Heart right ventricle (tissue), 16 donors: Measurements from ENCODE around the gene RENBP. TPM values are rescaled to one million over a fixed set of nuclear protein-coding genes. Genes with fewer than 3 reads are reported as not detected.

Experiments used
- ATAC-seq, 8 donors: fragments of 200-7000 bp; cut with Tn5 transposase; one replicate each; pipeline ENCODE4 v1.9.1; 2020; ENCODE audit warnings: mild to moderate bottlenecking in 8 of 8, moderate library complexity in 8 of 8, moderate number of reproducible peaks in 1 of 8
- DNase-seq, 2 donors: peaks; one replicate each; pipeline ENCODE4 v3.0.0-alpha.2; 2020
- H3K27ac ChIP-seq, 10 donors: fragments of 200-600 bp; sonication (generic) in 2 of 10; one replicate each; pipeline versions ENCODE4 v1.5.0 to v1.8.0; 2020 to 2022; ENCODE audit warnings: mild to moderate bottlenecking in 3 of 10
- H3K27me3 ChIP-seq, 7 donors: fragments of 200-600 bp; one replicate each; pipeline ENCODE4 v1.8.0; 2021 to 2022; ENCODE audit warnings: mild to moderate bottlenecking in 2 of 7
- H3K36me3 ChIP-seq, 9 donors: fragments of 200-600 bp; sonication (generic) in 1 of 9; one replicate each; pipeline versions ENCODE4 v1.5.0 to v1.8.0; 2020 to 2022; ENCODE audit warnings: mild to moderate bottlenecking in 2 of 9
- H3K4me1 ChIP-seq, 9 donors: fragments of 200-600 bp; sonication (generic) in 1 of 9; one replicate each; pipeline versions ENCODE4 v1.5.0 to v1.8.0; 2020 to 2022; ENCODE audit warnings: mild to moderate bottlenecking in 4 of 9
- H3K4me3 ChIP-seq, 10 donors: fragments of 200-600 bp; sonication (generic) in 2 of 10; one replicate each; pipeline versions ENCODE4 v1.5.0 to v1.8.0; 2020 to 2022; ENCODE audit warnings: mild to moderate bottlenecking in 7 of 10, moderate library complexity in 2 of 10
- H3K9me3 ChIP-seq, 11 donors: fragments of 200-600 bp in 10 of 11; sonication (generic) in 2 of 11; one replicate each; pipeline versions ENCODE4 v1.5.0 to v1.8.0; 2013 to 2022; ENCODE audit warnings: mild to moderate bottlenecking in 2 of 11, control low read depth in 1 of 11, moderate library complexity in 1 of 11
- WGBS, 2 donors: extraction: QIAGEN DNeasy Blood & Tissue Kit; methylation state at CpG; one replicate each; pipeline ENCODE4 v1.1.7; 2013; ENCODE audit warnings: inconsistent platforms in 1 of 2; 5-methylcytosine and 5-hydroxymethylcytosine counted together
- intact Hi-C, 10 donors: fragments of 100-400 bp; cut with DNase I; formaldehyde crosslinking; loops; one replicate each; pipeline versions ENCODE4 v1.11.1 to v1.14.2; 2022
- polyA plus RNA-seq, 2 donors: library from polyadenylated mRNA; stranded (reverse); fragments of 200-250 nt; gene quantifications; one replicate each; pipeline ENCODE4 v1.2.3, GENCODE V29; 2013
- total RNA-seq, 10 donors: library from RNA; stranded (reverse); fragmentation: NEBNext Ultra II Directional in 3 of 10; extraction: Animal tissue kit (Norgen Biotek cat#: 25700) in 3 of 10; gene quantifications; one replicate each; pipeline versions ENCODE4 v1.2.1 to v1.2.4, GENCODE V29; 2021 to 2023
- TF ChIP-seq, protein P1 (sequence below), 9 donors: fragments of 200-600 bp; sonication (generic) in 2 of 9; IDR thresholded peaks; one replicate each; pipeline versions ENCODE4 v1.5.0 to v1.8.0; 2021 to 2022; ENCODE audit warnings: antibody characterized with exemption in 9 of 9, mild to moderate bottlenecking in 5 of 9, moderate library complexity in 1 of 9
- donor health status: Arrhythmogenic right ventricular cardiomyopathy.
- donor health status: ischemic (EF 13 %, LVEDD 7.1; RV severe dilation, severe dysfunction).
- donor health status: healthy with polysubstance abuse.
- donor health status: DM: no; HTN: yes; CAD: no.
- donor health status: DM: no; HTN: no; CAD: no.
- donor health status: ischemic (EF 25% LVEDD 6.9; RV normal size, moderate dysfunction).
- donor health status: ischemic (EF 25% LVEDD 5.7; RV mildly dilated, moderate dysfunction).
- donor health status: healthy.
- donor health status: DM: yes; HTN: yes; CAD: no.
- donor health status: Ischemic cardiomyopathy.
- donor health status: ischemic (EF 35%, LVEDD 5.7; RV mildly dilated, moderate dysfunction).
- donor health status: nonischemic (EF 11% LVEDD 7.7; RV severe dilation, severe dysfunction).
- donor health status: DM: yes; HTN: yes; CAD: no.
- donor health status: PGD.
- donor health status: ischemic (EF 29% LVEDD 5.4; RV normal size, mild dysfunction).
- donor health status: nonischemic (EF 23%, LVEDD 6.1; RV moderate dilation, normal function).

The RENBP gene
- total and polyA plus RNA-seq, 12 donors, result 6.0 to 17.0 (median 9.6) TPM

GRCh38 chrX:153953892-153954557, 9.6 kb upstream of the RENBP start:
- Histone ChIP-seq H3K4me1 (peaks cover 0 to 23% (median 8%) of the 10 kb centered on the region in 9 donors), H3K27me3 (no peaks in the 10 kb centered on the region), H3K9me3 (no peaks in the 10 kb centered on the region), H3K36me3 (peaks cover 0 to 100% (median 4%) of the 10 kb centered on the region in 9 donors), H3K27ac (peak overlapping the region in 3 of 10 donors; percentile 29 to 62 (median 56)), H3K4me3 (no peak overlapping the region)
- ATAC-seq, result peak in 3 of 8 donors; percentile 3 to 5 (median 3)
- TF ChIP-seq, protein P1, sequence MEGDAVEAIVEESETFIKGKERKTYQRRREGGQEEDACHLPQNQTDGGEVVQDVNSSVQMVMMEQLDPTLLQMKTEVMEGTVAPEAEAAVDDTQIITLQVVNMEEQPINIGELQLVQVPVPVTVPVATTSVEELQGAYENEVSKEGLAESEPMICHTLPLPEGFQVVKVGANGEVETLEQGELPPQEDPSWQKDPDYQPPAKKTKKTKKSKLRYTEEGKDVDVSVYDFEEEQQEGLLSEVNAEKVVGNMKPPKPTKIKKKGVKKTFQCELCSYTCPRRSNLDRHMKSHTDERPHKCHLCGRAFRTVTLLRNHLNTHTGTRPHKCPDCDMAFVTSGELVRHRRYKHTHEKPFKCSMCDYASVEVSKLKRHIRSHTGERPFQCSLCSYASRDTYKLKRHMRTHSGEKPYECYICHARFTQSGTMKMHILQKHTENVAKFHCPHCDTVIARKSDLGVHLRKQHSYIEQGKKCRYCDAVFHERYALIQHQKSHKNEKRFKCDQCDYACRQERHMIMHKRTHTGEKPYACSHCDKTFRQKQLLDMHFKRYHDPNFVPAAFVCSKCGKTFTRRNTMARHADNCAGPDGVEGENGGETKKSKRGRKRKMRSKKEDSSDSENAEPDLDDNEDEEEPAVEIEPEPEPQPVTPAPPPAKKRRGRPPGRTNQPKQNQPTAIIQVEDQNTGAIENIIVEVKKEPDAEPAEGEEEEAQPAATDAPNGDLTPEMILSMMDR (IDR thresholded peaks at IDR 0.05), result no peak
- WGBS, 2 donors, result 81 to 85% methylated on average over 20 to 33 of the region's 33 CpGs
- no peak for DNase-seq
- intact Hi-C loops, result loop anchor here in 8 of 10 donors (1.0 to 10.0 kb wide), 6 partner anchors 187 to 989 kb away; partner anchors contain the start of gene PLXNB3 (in 7 of the 8)

GRCh38 chrX:153953342-153953830, 8.9 kb upstream of the RENBP start:
- peaks cover 0 to 100% (median 4%) of the 10 kb centered on the region in 9 donors for H3K36me3 ChIP-seq
- TF ChIP-seq, protein P1 (IDR thresholded peaks at IDR 0.05), result peak; percentile 84 to 100 (median 89)
- no peaks in the 10 kb centered on the region for H3K9me3 ChIP-seq
- H3K27me3 ChIP-seq, result no peaks in the 10 kb centered on the region
- H3K4me1 ChIP-seq, result peaks cover 0 to 28% (median 10%) of the 10 kb centered on the region in 9 donors
- no peak overlapping the region for H3K4me3 ChIP-seq
- H3K27ac ChIP-seq, result peak overlapping the region in 6 of 10 donors; percentile 8 to 69 (median 42)
- DNase-seq (peak; percentile 56 to 68), ATAC-seq (peak; percentile 59 to 76 (median 67))
- 6 to 21% methylated on average over 17 to 33 of the region's 33 CpGs for WGBS, 2 donors
- intact Hi-C loops, result loop anchor here in 7 of 10 donors (1.0 to 10.0 kb wide), 6 partner anchors 186 to 989 kb away; partner anchors contain the start of gene PLXNB3 (in 6 of the 7)

DNA sequence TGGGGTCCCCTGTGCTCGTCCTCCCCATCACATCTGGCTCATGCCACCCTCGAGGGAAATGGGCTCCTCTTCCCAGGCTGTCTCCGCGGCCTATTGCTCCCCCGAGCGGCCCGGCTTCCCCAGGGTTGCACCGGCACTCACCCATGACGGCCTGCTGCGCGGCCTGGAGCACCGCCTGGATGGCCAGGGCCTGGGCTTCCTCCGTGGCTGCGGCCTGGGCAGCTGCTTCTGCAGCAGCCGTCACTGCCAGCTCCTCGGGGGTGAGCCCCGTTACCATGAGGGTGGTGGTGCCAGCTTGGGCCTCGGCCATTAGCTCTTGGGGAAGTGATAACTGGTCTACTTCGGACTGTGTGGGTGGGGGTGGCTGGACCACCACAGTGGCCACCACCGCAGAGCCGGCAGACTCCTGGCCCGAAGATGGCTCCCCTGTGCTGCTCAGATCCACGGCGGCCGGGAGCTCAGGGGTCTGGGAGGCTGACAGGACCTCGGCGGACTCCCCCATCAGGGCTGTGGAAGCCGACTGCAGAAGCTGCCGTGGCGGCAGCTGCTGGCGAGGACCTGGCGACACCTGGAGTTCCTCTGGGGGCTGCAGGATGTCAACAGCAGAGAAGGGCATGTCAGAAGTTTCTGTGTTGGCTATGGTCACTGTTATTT, 8.1 kb upstream of the RENBP start:
- ATAC-seq (no peak), DNase-seq (no peak)
- Histone ChIP-seq H3K27ac (peak overlapping the region in 3 of 10 donors; percentile 25 to 69 (median 62)), H3K9me3 (no peaks in the 10 kb centered on the region), H3K36me3 (peaks cover 0 to 96% (median 4%) of the 10 kb centered on the region in 9 donors), H3K4me1 (peaks cover 0 to 37% (median 18%) of the 10 kb centered on the region in 9 donors), H3K27me3 (no peaks in the 10 kb centered on the region), H3K4me3 (no peak overlapping the region)
- TF ChIP-seq, protein P1 (IDR thresholded peaks at IDR 0.05), result no peak
- 87 to 88% methylated on average over 30 to 32 of the region's 32 CpGs for WGBS, 2 donors
- intact Hi-C loops, result loop anchor here in 7 of 10 donors (1.0 to 10.0 kb wide), 6 partner anchors 185 to 988 kb away; partner anchors contain the start of gene PLXNB3 (in 6 of the 7)
